ENCODE data around the gene AGBL1.

AGBL1 gene

GRCh38 chr15:86644339-86644738, 564.7 kb downstream of the AGBL1 start:
- Histone ChIP-seq H3K9ac (ENCODE audit: low read depth, low read length, poor library complexity) (no peak overlapping the region), H3K4me3 (ENCODE audit: low read length in 2 of 2) (no peak overlapping the region), H2BK15ac (ENCODE audit: low read length) (no peak overlapping the region), H2AFZ (ENCODE audit: low read length) (no peak overlapping the region), H2BK12ac (ENCODE audit: low read length) (no peak overlapping the region), H3K18ac (ENCODE audit: low read length) (no peak overlapping the region), H2AK5ac (ENCODE audit: low read depth, low read length) (no peak overlapping the region), H4K8ac (ENCODE audit: low read depth, low read length) (no peak overlapping the region), H3K79me1 (ENCODE audit: low read depth, low read length) (no peaks in the 10 kb centered on the region), H3K14ac (ENCODE audit: low read length) (no peak overlapping the region), H3K27ac (replicated peaks; ENCODE audit: low read length) (no peak overlapping the region), H4K91ac (ENCODE audit: low read depth, low read length, poor library complexity) (no peak overlapping the region), H3K27me3 (ENCODE audit: control insufficient read depth in 3 of 3, insufficient read depth in 3 of 3, low read depth in 1 of 3, low read length in 3 of 3) (no peaks in the 10 kb centered on the region), H3K36me3 (replicated peaks in 1 of 2; ENCODE audit: control insufficient read depth in 2 of 2, insufficient read depth in 2 of 2, low read length in 2 of 2) (no peaks in the 10 kb centered on the region), H2BK5ac (ENCODE audit: low read length) (no peak overlapping the region), H3K4me1 (ENCODE audit: control insufficient read depth in 2 of 2, insufficient read depth in 1 of 2, low read depth in 1 of 2, low read length in 2 of 2) (no peaks in the 10 kb centered on the region), H3K4me2 (ENCODE audit: insufficient read depth, low read length, poor library complexity, severe bottlenecking) (no peak overlapping the region), H2BK120ac (ENCODE audit: low read depth, low read length) (no peak overlapping the region), H3K4ac (ENCODE audit: low read length) (no peak overlapping the region), H3K9me3 (replicated peaks in 1 of 2; ENCODE audit: control insufficient read depth in 2 of 2, insufficient read depth in 1 of 2, low read depth in 1 of 2, low read length in 2 of 2) (no peaks in the 10 kb centered on the region), H3K23ac (ENCODE audit: low read depth, low read length, poor library complexity) (no peak overlapping the region)
- no peak for DNase-seq (ENCODE audit: low spot score)
- WGBS, 2 donors (ENCODE audit: extremely low coverage in 2 of 2, insufficient read length in 2 of 2, insufficient replicate concordance in 1 of 2): no CpG with 5 or more reads among the region's 3 CpGs

GRCh38 chr15:86645925-86646500, 566.3 kb downstream of the AGBL1 start:
- no peaks in the 10 kb centered on the region for H3K9me3 ChIP-seq (replicated peaks in 1 of 2; ENCODE audit: control insufficient read depth in 2 of 2, insufficient read depth in 1 of 2, low read depth in 1 of 2, low read length in 2 of 2)
- no peak overlapping the region for H3K4ac ChIP-seq (ENCODE audit: low read length)
- no peak overlapping the region for H2BK5ac ChIP-seq (ENCODE audit: low read length)
- H2BK15ac ChIP-seq (ENCODE audit: low read length): no peak overlapping the region
- H3K14ac ChIP-seq (ENCODE audit: low read length): no peak overlapping the region
- no peak overlapping the region for H2BK12ac ChIP-seq (ENCODE audit: low read length)
- no peak overlapping the region for H3K23ac ChIP-seq (ENCODE audit: low read depth, low read length, poor library complexity)
- no peak overlapping the region for H3K9ac ChIP-seq (ENCODE audit: low read depth, low read length, poor library complexity)
- H3K4me2 ChIP-seq (ENCODE audit: insufficient read depth, low read length, poor library complexity, severe bottlenecking): no peak overlapping the region
- H4K91ac ChIP-seq (ENCODE audit: low read depth, low read length, poor library complexity): no peak overlapping the region
- no peak overlapping the region for H3K4me3 ChIP-seq (ENCODE audit: low read length in 2 of 2)
- peak overlapping the region; percentile 68 for H2AFZ ChIP-seq (ENCODE audit: low read length)
- H4K8ac ChIP-seq (ENCODE audit: low read depth, low read length): no peak overlapping the region
- no peak for DNase-seq (ENCODE audit: low spot score)
- H3K18ac ChIP-seq (ENCODE audit: low read length): no peak overlapping the region
- no CpG with 5 or more reads among the region's 7 CpGs for WGBS, 2 donors (ENCODE audit: extremely low coverage in 2 of 2, insufficient read length in 2 of 2, insufficient replicate concordance in 1 of 2)
- no peaks in the 10 kb centered on the region for H3K36me3 ChIP-seq (replicated peaks in 1 of 2; ENCODE audit: control insufficient read depth in 2 of 2, insufficient read depth in 2 of 2, low read length in 2 of 2)
- H3K27me3 ChIP-seq (ENCODE audit: control insufficient read depth in 3 of 3, insufficient read depth in 3 of 3, low read depth in 1 of 3, low read length in 3 of 3): no peaks in the 10 kb centered on the region
- no peaks in the 10 kb centered on the region for H3K79me1 ChIP-seq (ENCODE audit: low read depth, low read length)
- no peak overlapping the region for H2BK120ac ChIP-seq (ENCODE audit: low read depth, low read length)
- H3K27ac ChIP-seq (replicated peaks; ENCODE audit: low read length): no peak overlapping the region
- no peak overlapping the region for H2AK5ac ChIP-seq (ENCODE audit: low read depth, low read length)
- no peaks in the 10 kb centered on the region for H3K4me1 ChIP-seq (ENCODE audit: control insufficient read depth in 2 of 2, insufficient read depth in 1 of 2, low read depth in 1 of 2, low read length in 2 of 2)

GRCh38 chr15:86647810-86648440, 568.3 kb downstream of the AGBL1 start:
- Histone ChIP-seq H3K36me3 (replicated peaks in 1 of 2; ENCODE audit: control insufficient read depth in 2 of 2, insufficient read depth in 2 of 2, low read length in 2 of 2) (no peaks in the 10 kb centered on the region), H2BK5ac (ENCODE audit: low read length) (no peak overlapping the region), H3K14ac (ENCODE audit: low read length) (no peak overlapping the region), H3K23ac (ENCODE audit: low read depth, low read length, poor library complexity) (no peak overlapping the region), H4K91ac (ENCODE audit: low read depth, low read length, poor library complexity) (no peak overlapping the region), H3K18ac (ENCODE audit: low read length) (no peak overlapping the region), H3K4me3 (ENCODE audit: low read length in 2 of 2) (no peak overlapping the region), H3K79me1 (ENCODE audit: low read depth, low read length) (no peaks in the 10 kb centered on the region), H2BK12ac (ENCODE audit: low read length) (no peak overlapping the region), H3K4me1 (ENCODE audit: control insufficient read depth in 2 of 2, insufficient read depth in 1 of 2, low read depth in 1 of 2, low read length in 2 of 2) (no peaks in the 10 kb centered on the region), H2AK5ac (ENCODE audit: low read depth, low read length) (no peak overlapping the region), H2AFZ (ENCODE audit: low read length) (no peak overlapping the region), H3K27ac (replicated peaks; ENCODE audit: low read length) (no peak overlapping the region), H2BK120ac (ENCODE audit: low read depth, low read length) (no peak overlapping the region), H3K9ac (ENCODE audit: low read depth, low read length, poor library complexity) (no peak overlapping the region), H3K4me2 (ENCODE audit: insufficient read depth, low read length, poor library complexity, severe bottlenecking) (no peak overlapping the region), H3K27me3 (ENCODE audit: control insufficient read depth in 3 of 3, insufficient read depth in 3 of 3, low read depth in 1 of 3, low read length in 3 of 3) (no peaks in the 10 kb centered on the region), H3K9me3 (replicated peaks in 1 of 2; ENCODE audit: control insufficient read depth in 2 of 2, insufficient read depth in 1 of 2, low read depth in 1 of 2, low read length in 2 of 2) (no peaks in the 10 kb centered on the region), H4K8ac (ENCODE audit: low read depth, low read length) (no peak overlapping the region), H2BK15ac (ENCODE audit: low read length) (no peak overlapping the region), H3K4ac (ENCODE audit: low read length) (no peak overlapping the region)
- no peak for DNase-seq (ENCODE audit: low spot score)
- WGBS, 2 donors (ENCODE audit: extremely low coverage in 2 of 2, insufficient read length in 2 of 2, insufficient replicate concordance in 1 of 2): 100% methylated on average over 1 of the region's 2 CpGs; no CpG with 5 or more reads in 1 of the 2 donors

GRCh38 chr15:86649277-86649676, 569.6 kb downstream of the AGBL1 start:
- DNase-seq (ENCODE audit: low spot score): no peak
- H2BK5ac ChIP-seq (ENCODE audit: low read length): no peak overlapping the region
- no peak overlapping the region for H3K14ac ChIP-seq (ENCODE audit: low read length)
- no peaks in the 10 kb centered on the region for H3K36me3 ChIP-seq (replicated peaks in 1 of 2; ENCODE audit: control insufficient read depth in 2 of 2, insufficient read depth in 2 of 2, low read length in 2 of 2)
- H3K4me3 ChIP-seq (ENCODE audit: low read length in 2 of 2): no peak overlapping the region
- H2BK15ac ChIP-seq (ENCODE audit: low read length): no peak overlapping the region
- peaks cover 0 to 2% of the 10 kb centered on the region in 2 donors for H3K4me1 ChIP-seq (ENCODE audit: control insufficient read depth in 2 of 2, insufficient read depth in 1 of 2, low read depth in 1 of 2, low read length in 2 of 2)
- no peak overlapping the region for H2AK5ac ChIP-seq (ENCODE audit: low read depth, low read length)
- H3K9ac ChIP-seq (ENCODE audit: low read depth, low read length, poor library complexity): no peak overlapping the region
- H2BK120ac ChIP-seq (ENCODE audit: low read depth, low read length): no peak overlapping the region
- H4K91ac ChIP-seq (ENCODE audit: low read depth, low read length, poor library complexity): no peak overlapping the region
- H3K9me3 ChIP-seq (replicated peaks in 1 of 2; ENCODE audit: control insufficient read depth in 2 of 2, insufficient read depth in 1 of 2, low read depth in 1 of 2, low read length in 2 of 2): no peaks in the 10 kb centered on the region
- no peak overlapping the region for H3K18ac ChIP-seq (ENCODE audit: low read length)
- no peak overlapping the region for H2AFZ ChIP-seq (ENCODE audit: low read length)
- no peak overlapping the region for H3K23ac ChIP-seq (ENCODE audit: low read depth, low read length, poor library complexity)
- no peaks in the 10 kb centered on the region for H3K27me3 ChIP-seq (ENCODE audit: control insufficient read depth in 3 of 3, insufficient read depth in 3 of 3, low read depth in 1 of 3, low read length in 3 of 3)
- H3K4ac ChIP-seq (ENCODE audit: low read length): no peak overlapping the region
- no peaks in the 10 kb centered on the region for H3K79me1 ChIP-seq (ENCODE audit: low read depth, low read length)
- no peak overlapping the region for H3K27ac ChIP-seq (replicated peaks; ENCODE audit: low read length)
- H2BK12ac ChIP-seq (ENCODE audit: low read length): no peak overlapping the region
- H3K4me2 ChIP-seq (ENCODE audit: insufficient read depth, low read length, poor library complexity, severe bottlenecking): no peak overlapping the region
- no peak overlapping the region for H4K8ac ChIP-seq (ENCODE audit: low read depth, low read length)
